Endodermal cell (in vitro differentiated cells): Measurements from ENCODE around the gene DTL. TPM values are rescaled to one million over a fixed set of nuclear protein-coding genes. Genes with fewer than 3 reads are reported as not detected.
A peak's percentile ranks its signal among the peaks of the same experiment; 100 is the strongest.

Source experiments
- DNase-seq: peaks from one replicate; pipeline ENCODE4 v3.0.0-alpha.2; 2017
- H3K27ac ChIP-seq: 2 replicates; pipeline ENCODE4 v1.5.1; 2013; ENCODE audit warnings: mild to moderate bottlenecking, low read depth, low read length, moderate library complexity
- H3K27me3 ChIP-seq: 2 replicates; pipeline ENCODE4 v1.6.1; 2013; ENCODE audit warnings: mild to moderate bottlenecking, low read length, moderate library complexity; ENCODE audit not compliant: insufficient read depth, control insufficient read depth, poor library complexity, severe bottlenecking
- H3K36me3 ChIP-seq: 2 replicates; pipeline ENCODE4 v1.7.0; 2013; ENCODE audit warnings: mild to moderate bottlenecking, low read length, moderate library complexity; ENCODE audit not compliant: control insufficient read depth, insufficient read depth
- H3K4me1 ChIP-seq: one replicate; pipeline ENCODE4 v1.7.0; 2013; ENCODE audit warnings: low read length; ENCODE audit not compliant: control insufficient read depth, insufficient read depth
- H3K4me3 ChIP-seq: 2 replicates; pipeline ENCODE4 v1.5.1; 2013; ENCODE audit warnings: mild to moderate bottlenecking, low read length, moderate library complexity
- H3K9ac ChIP-seq: 2 replicates; pipeline ENCODE4 v1.6.1; 2013; ENCODE audit warnings: mild to moderate bottlenecking, low read length, moderate library complexity; ENCODE audit not compliant: poor library complexity, severe bottlenecking; ENCODE audit errors: extremely low read depth
- H3K9me3 ChIP-seq: 2 replicates; pipeline ENCODE4 v1.6.1; 2013; ENCODE audit warnings: mild to moderate bottlenecking, low read length, moderate library complexity; ENCODE audit not compliant: control insufficient read depth
- H3K27ac Mint-ChIP-seq: 2 replicates; pipeline ENCODE4 v1.8.0; 2020; ENCODE audit warnings: mixed read lengths
- H3K27me3 Mint-ChIP-seq: 2 replicates; pipeline ENCODE4 v1.8.0; 2021; ENCODE audit warnings: mild to moderate bottlenecking, mixed read lengths; ENCODE audit not compliant: insufficient read depth
- H3K36me3 Mint-ChIP-seq: 2 replicates; pipeline ENCODE4 v1.8.0; 2020; ENCODE audit warnings: low read depth, mixed read lengths
- H3K4me1 Mint-ChIP-seq: 2 replicates; pipeline ENCODE4 v1.8.0; 2020; ENCODE audit warnings: mixed read lengths
- H3K4me3 Mint-ChIP-seq: 2 replicates; pipeline ENCODE4 v1.8.0; 2020; ENCODE audit warnings: mild to moderate bottlenecking, moderate library complexity, mixed read lengths
- H3K9me3 Mint-ChIP-seq: 2 replicates; pipeline ENCODE4 v1.8.0; 2020; ENCODE audit warnings: mild to moderate bottlenecking, mixed read lengths
- CTCF ChIP-seq: fragments of 200-600 bp; sonication (generic); conservative IDR thresholded peaks from 2 replicates; pipeline ENCODE4 v1.5.0; 2021; ENCODE audit warnings: antibody characterized with exemption, mild to moderate bottlenecking
- WGBS, 2 experiments: methylation state at CpG; one replicate each; pipeline versions ENCODE4 v1.1.5 to v1.1.7; 2013; ENCODE audit warnings: missing lambda C conversion rate in 2 of 2, mixed read lengths in 1 of 2; ENCODE audit not compliant: insufficient coverage in 1 of 2, insufficient read length in 1 of 2; 5-methylcytosine and 5-hydroxymethylcytosine counted together
- total RNA-seq, 2 donors: library from RNA; stranded (reverse); fragmentation: NEBNext Ultra II Directional in 1 of 2; extraction: Animal tissue kit (Norgen Biotek cat#: 25700) in 1 of 2; gene quantifications; 2 replicates in 1 of 2; 3 replicates in 1 of 2; pipeline ENCODE4 v1.2.1, GENCODE V29; 2021

The DTL gene
- total RNA-seq, 2 donors from 2014 or later: 45.5 to 73.8 TPM

- H3K27me3 Mint-ChIP-seq: no peaks in the 10 kb centered on the region
- Histone ChIP-seq H3K27ac (no peak overlapping the region), H3K9ac (no peak overlapping the region), H3K27me3 (no peaks in the 10 kb centered on the region), H3K4me1 (peaks cover 5% of the 10 kb centered on the region), H3K36me3 (peaks cover under 1% of the 10 kb centered on the region), H3K9me3 (no peaks in the 10 kb centered on the region), H3K4me3 (no peak overlapping the region)
- no peak for DNase-seq
- no peak for TF ChIP-seq CTCF
- H3K36me3 Mint-ChIP-seq: no peaks in the 10 kb centered on the region
- no peak overlapping the region for H3K4me3 Mint-ChIP-seq
- no peaks in the 10 kb centered on the region for H3K9me3 Mint-ChIP-seq
- no peak overlapping the region for H3K27ac Mint-ChIP-seq
- WGBS, 2 experiments: 97 to 100% methylated on average over 1 to 2 of the region's 2 CpGs
- H3K4me1 Mint-ChIP-seq: peaks cover 28% of the 10 kb centered on the region
Measured at GRCh38 chr1:212108981-212109380, 73.4 kb downstream of the DTL start.

- no peaks in the 10 kb centered on the region for H3K9me3 ChIP-seq
- H3K9ac ChIP-seq: no peak overlapping the region
- H3K4me1 ChIP-seq: peaks cover 5% of the 10 kb centered on the region
- peaks cover 21% of the 10 kb centered on the region for H3K4me1 Mint-ChIP-seq
- H3K9me3 Mint-ChIP-seq: no peaks in the 10 kb centered on the region
- no peak overlapping the region for H3K27ac Mint-ChIP-seq
- DNase-seq: no peak
- no peaks in the 10 kb centered on the region for H3K27me3 ChIP-seq
- TF ChIP-seq CTCF: no peak
- 95 to 100% methylated on average over 4 to 6 of the region's 6 CpGs for WGBS, 2 experiments
- no peaks in the 10 kb centered on the region for H3K27me3 Mint-ChIP-seq
- H3K36me3 ChIP-seq: no peaks in the 10 kb centered on the region
- no peak overlapping the region for H3K27ac ChIP-seq
- H3K4me3 Mint-ChIP-seq: no peak overlapping the region
- H3K36me3 Mint-ChIP-seq: no peaks in the 10 kb centered on the region
- H3K4me3 ChIP-seq: no peak overlapping the region
Measured at GRCh38 chr1:212109728-212110127, 74.2 kb downstream of the DTL start.

- no peak overlapping the region for H3K4me3 Mint-ChIP-seq
- no peak overlapping the region for H3K9ac ChIP-seq
- no peaks in the 10 kb centered on the region for H3K36me3 ChIP-seq
- no peaks in the 10 kb centered on the region for H3K9me3 ChIP-seq
- H3K4me3 ChIP-seq: no peak overlapping the region
- H3K9me3 Mint-ChIP-seq: no peaks in the 10 kb centered on the region
- WGBS, 2 experiments: 77 to 100% methylated on average over 1 to 2 of the region's 2 CpGs
- H3K36me3 Mint-ChIP-seq: no peaks in the 10 kb centered on the region
- TF ChIP-seq CTCF: peak; percentile 49
- H3K4me1 Mint-ChIP-seq: peaks cover 13% of the 10 kb centered on the region
- no peak overlapping the region for H3K27ac ChIP-seq
- H3K27ac Mint-ChIP-seq: no peak overlapping the region
- DNase-seq: no peak
- H3K27me3 Mint-ChIP-seq: no peaks in the 10 kb centered on the region
- peaks cover 5% of the 10 kb centered on the region for H3K4me1 ChIP-seq
- no peaks in the 10 kb centered on the region for H3K27me3 ChIP-seq
Measured at GRCh38 chr1:212110617-212111016, 75.1 kb downstream of the DTL start.
